Astrocyte (in vitro differentiated cells and primary cell): ENCODE data around the gene TMPRSS7. TPM values are rescaled to one million over a fixed set of nuclear protein-coding genes. Genes with fewer than 3 reads are reported as not detected.

Source experiments
- DNase-seq: peaks from one replicate; pipeline ENCODE4 v3.0.0-alpha.2; 2010; ENCODE audit warnings: low read depth
- FAIRE-seq: peaks from 2 replicates; lab custom pipeline; 2011; peaks lifted over from hg19 to GRCh38; lab: Jason Lieb, UNC
- H2AFZ ChIP-seq: 2 replicates; pipeline ENCODE4 v1.6.0; 2012; ENCODE audit warnings: low read depth, low read length, inconsistent platforms
- H3K27ac ChIP-seq: 2 replicates; pipeline ENCODE4 v1.5.1; 2011; ENCODE audit warnings: low read depth, low read length, inconsistent platforms
- H3K27me3 ChIP-seq: 2 replicates; pipeline ENCODE4 v1.6.0; 2011; ENCODE audit warnings: low read length, inconsistent platforms; ENCODE audit not compliant: insufficient read depth
- H3K36me3 ChIP-seq: 2 replicates; pipeline ENCODE4 v1.5.1; 2011; ENCODE audit warnings: low read length, inconsistent platforms; ENCODE audit not compliant: insufficient read depth
- H3K4me1 ChIP-seq: 2 replicates; pipeline ENCODE4 v1.5.1; 2011; ENCODE audit warnings: low read length, inconsistent platforms; ENCODE audit not compliant: insufficient read depth
- H3K4me2 ChIP-seq: 2 replicates; pipeline ENCODE4 v1.6.0; 2012; ENCODE audit warnings: low read length, inconsistent platforms
- H3K4me3 ChIP-seq: 2 replicates; pipeline ENCODE4 v1.5.1; 2011; ENCODE audit warnings: low read depth, mild to moderate bottlenecking, low read length, inconsistent platforms; ENCODE audit not compliant: insufficient read depth
- H3K79me2 ChIP-seq: 2 replicates; pipeline ENCODE4 v1.6.0; 2012; ENCODE audit warnings: mild to moderate bottlenecking, low read length, inconsistent platforms; ENCODE audit not compliant: insufficient read depth
- H3K9ac ChIP-seq: 2 replicates; pipeline ENCODE4 v1.6.0; 2012; ENCODE audit warnings: mild to moderate bottlenecking, low read length, inconsistent platforms
- H3K9me3 ChIP-seq: 2 replicates; pipeline ENCODE4 v1.5.1; 2012; ENCODE audit warnings: low read depth, mild to moderate bottlenecking, low read length, inconsistent platforms; ENCODE audit not compliant: insufficient read depth
- H4K20me1 ChIP-seq: 2 replicates; pipeline ENCODE4 v1.6.0; 2012; ENCODE audit warnings: low read length, inconsistent platforms; ENCODE audit not compliant: insufficient read depth
- H3K27ac Mint-ChIP-seq: one replicate; pipeline ENCODE4 v1.8.0; 2021; ENCODE audit warnings: mild to moderate bottlenecking, mixed read lengths; ENCODE audit not compliant: unreplicated experiment
- H3K27me3 Mint-ChIP-seq: one replicate; pipeline ENCODE4 v1.8.0; 2021; ENCODE audit warnings: low read depth, mixed read lengths; ENCODE audit not compliant: unreplicated experiment
- H3K36me3 Mint-ChIP-seq: one replicate; pipeline ENCODE4 v1.8.0; 2021; ENCODE audit warnings: low read depth, mixed read lengths; ENCODE audit not compliant: unreplicated experiment
- H3K4me1 Mint-ChIP-seq: one replicate; pipeline ENCODE4 v1.8.0; 2021; ENCODE audit warnings: low read depth, mixed read lengths; ENCODE audit not compliant: unreplicated experiment
- H3K4me3 Mint-ChIP-seq: one replicate; pipeline ENCODE4 v1.8.0; 2021; ENCODE audit warnings: mild to moderate bottlenecking, moderate library complexity, mixed read lengths; ENCODE audit not compliant: unreplicated experiment
- H3K9me3 Mint-ChIP-seq: one replicate; pipeline ENCODE4 v1.8.0; 2021; ENCODE audit warnings: mild to moderate bottlenecking, mixed read lengths; ENCODE audit not compliant: unreplicated experiment
- CTCF ChIP-seq: IDR thresholded peaks from 2 replicates; pipeline ENCODE4 v1.5.1; 2011; ENCODE audit warnings: low read depth, mild to moderate bottlenecking, inconsistent platforms, low read length, moderate library complexity; ENCODE audit not compliant: insufficient read depth
- EZH2 ChIP-seq: IDR thresholded peaks from 2 replicates; pipeline ENCODE4 v1.6.1; 2012; ENCODE audit warnings: mild to moderate bottlenecking, low read length, inconsistent platforms; ENCODE audit not compliant: insufficient read depth
- total RNA-seq: library from RNA; stranded (reverse); gene quantifications from 2 replicates; pipeline ENCODE4 v1.2.1, GENCODE V29; 2021

The TMPRSS7 gene
- total RNA-seq, 1 donor from 2014 or later: not detected

GRCh38 chr3:112038863-112039262 is 4.3 kb downstream of the TMPRSS7 start:
- Histone ChIP-seq H3K27me3 (no peaks in the 10 kb centered on the region), H3K9me3 (no peaks in the 10 kb centered on the region), H3K4me2 (no peak overlapping the region), H3K27ac (no peak overlapping the region), H4K20me1 (no peaks in the 10 kb centered on the region), H3K79me2 (no peaks in the 10 kb centered on the region), H3K9ac (no peak overlapping the region), H3K36me3 (no peaks in the 10 kb centered on the region), H3K4me3 (no peak overlapping the region), H2AFZ (no peak overlapping the region), H3K4me1 (no peaks in the 10 kb centered on the region)
- Mint-ChIP-seq H3K27ac (no peak overlapping the region), H3K36me3 (no peaks in the 10 kb centered on the region), H3K4me1 (peaks cover 8% of the 10 kb centered on the region), H3K4me3 (no peak overlapping the region), H3K27me3 (no peaks in the 10 kb centered on the region), H3K9me3 (peaks cover 6% of the 10 kb centered on the region)
- TF ChIP-seq EZH2 (no peak), CTCF (no peak)
- DNase-seq: peak; percentile 27
- FAIRE-seq: no peak

GRCh38 chr3:112041321-112041720 is 6.8 kb downstream of the TMPRSS7 start:
- Histone ChIP-seq H3K36me3 (no peaks in the 10 kb centered on the region), H3K9ac (no peak overlapping the region), H4K20me1 (no peaks in the 10 kb centered on the region), H3K4me1 (no peaks in the 10 kb centered on the region), H3K79me2 (no peaks in the 10 kb centered on the region), H3K4me3 (no peak overlapping the region), H3K27ac (no peak overlapping the region), H3K4me2 (no peak overlapping the region), H3K27me3 (no peaks in the 10 kb centered on the region), H2AFZ (no peak overlapping the region), H3K9me3 (no peaks in the 10 kb centered on the region)
- H3K27ac Mint-ChIP-seq: no peak overlapping the region
- H3K36me3 Mint-ChIP-seq: no peaks in the 10 kb centered on the region
- peaks cover 6% of the 10 kb centered on the region for H3K9me3 Mint-ChIP-seq
- no peak for TF ChIP-seq CTCF
- TF ChIP-seq EZH2: no peak
- H3K4me1 Mint-ChIP-seq: peaks cover 2% of the 10 kb centered on the region
- no peak overlapping the region for H3K4me3 Mint-ChIP-seq
- H3K27me3 Mint-ChIP-seq: no peaks in the 10 kb centered on the region
- FAIRE-seq (no peak), DNase-seq (no peak)

- Histone ChIP-seq H3K27ac (no peak overlapping the region), H3K9ac (no peak overlapping the region), H3K4me1 (no peaks in the 10 kb centered on the region), H3K27me3 (no peaks in the 10 kb centered on the region), H3K4me3 (no peak overlapping the region), H3K79me2 (no peaks in the 10 kb centered on the region), H3K36me3 (no peaks in the 10 kb centered on the region), H3K9me3 (no peaks in the 10 kb centered on the region), H3K4me2 (no peak overlapping the region), H4K20me1 (no peaks in the 10 kb centered on the region), H2AFZ (peak overlapping the region; percentile 62)
- no peaks in the 10 kb centered on the region for H3K36me3 Mint-ChIP-seq
- H3K4me1 Mint-ChIP-seq: peaks cover 6% of the 10 kb centered on the region
- H3K27ac Mint-ChIP-seq: no peak overlapping the region
- no peaks in the 10 kb centered on the region for H3K27me3 Mint-ChIP-seq
- FAIRE-seq (no peak), DNase-seq (no peak)
- TF ChIP-seq CTCF: no peak
- no peaks in the 10 kb centered on the region for H3K9me3 Mint-ChIP-seq
- H3K4me3 Mint-ChIP-seq: no peak overlapping the region
Observed at GRCh38 chr3:112042842-112043280, 8.3 kb downstream of the TMPRSS7 start.
